K562 (cell line): ENCODE data around the gene SLC39A11. TPM values are rescaled to one million over a fixed set of nuclear protein-coding genes. Genes with fewer than 3 reads are reported as not detected.
A peak's percentile ranks its signal among the peaks of the same experiment; 100 is the strongest.

ENCODE experiments used
- ATAC-seq: fragments of 200-7000 bp; cut with Tn5 transposase; 3 replicates; pipeline ENCODE4 v1.9.1; 2020; ENCODE audit warnings: moderate library complexity
- BruUV-seq: library from RNA; stranded (reverse); fragments of 400-500 nt; replicated peaks from 2 replicates; lab custom pipeline; 2021; lab: Mats Ljungman, UMichigan
- CTCF ChIA-PET: fragments of 300-600 bp; formaldehyde crosslinking; extraction: SDS; loops from one replicate; lab custom pipeline; 2021; ENCODE audit warnings: low intra/inter-chr PET ratio; lab: Yijun Ruan, JAX
- POLR2A ChIA-PET: fragments of 300-600, 350-650 bp; sonication (Branson Sonifier 250); formaldehyde crosslinking; extraction: SDS; loops from one replicate; lab custom pipeline; 2021; ENCODE audit warnings: antibody characterized with exemption, inconsistent platforms; lab: Yijun Ruan, JAX
- DNase-seq, 4 experiments: peaks; one replicate each; pipeline versions ENCODE4 v3.0.0 to v3.0.0-alpha.2; 2011 to 2018; ENCODE audit warnings: low spot score in 3 of 4, mixed read lengths in 3 of 4; ENCODE audit errors: extremely low read depth in 1 of 4
- FAIRE-seq: peaks from 2 replicates; lab custom pipeline; 2011; peaks lifted over from hg19 to GRCh38; lab: Jason Lieb, UNC
- H2AFZ ChIP-seq: 2 replicates; pipeline ENCODE4 v1.6.0; 2011; ENCODE audit warnings: low read depth, low read length, control low read depth, inconsistent platforms
- H3K27ac ChIP-seq: fragments of 200-600 bp; 3 replicates; pipeline ENCODE4 v1.8.0; 2011; ENCODE audit warnings: low read depth, mild to moderate bottlenecking, control low read depth, inconsistent platforms, low read length, moderate library complexity, mixed read lengths; ENCODE audit errors: extremely low read depth
- H3K27me3 ChIP-seq, 2 experiments: fragments of 300-600 bp in 1 of 2; 2 replicates in 1 of 2; 3 replicates in 1 of 2; pipeline versions ENCODE4 v1.6.0 to v1.8.0; 2011; ENCODE audit warnings: inconsistent platforms in 2 of 2, low read length in 2 of 2, mild to moderate bottlenecking in 1 of 2, mixed read lengths in 1 of 2, moderate library complexity in 1 of 2; ENCODE audit not compliant: control insufficient read depth in 2 of 2, insufficient read depth in 2 of 2
- H3K36me3 ChIP-seq: fragments of 300-600 bp; 3 replicates; pipeline ENCODE4 v1.8.0; 2011; ENCODE audit warnings: mild to moderate bottlenecking, low read length, inconsistent platforms; ENCODE audit not compliant: control insufficient read depth, insufficient read depth
- H3K4me1 ChIP-seq, 2 experiments: fragments of 200-600 bp in 1 of 2; replicated peaks in 1 of 2; 2 replicates in 1 of 2; 3 replicates in 1 of 2; pipeline versions ENCODE4 v1.5.1 to v1.8.0; 2011; ENCODE audit warnings: inconsistent platforms in 2 of 2, low read length in 2 of 2, mild to moderate bottlenecking in 1 of 2, mixed read lengths in 1 of 2, moderate library complexity in 1 of 2; ENCODE audit not compliant: control insufficient read depth in 2 of 2, insufficient read depth in 2 of 2
- H3K4me2 ChIP-seq: 2 replicates; pipeline ENCODE4 v1.6.1; 2011; ENCODE audit warnings: low read length, control low read depth, inconsistent platforms, mixed read lengths; ENCODE audit not compliant: insufficient read depth
- H3K4me3 ChIP-seq: fragments of 200-600 bp; sonication (generic), shearing (Covaris generic); 2 replicates; pipeline ENCODE4 v1.5.1; 2016; ENCODE audit warnings: control low read depth, inconsistent platforms
- H3K79me2 ChIP-seq: fragments of 200-600 bp; 3 replicates; pipeline ENCODE4 v1.8.0; 2011; ENCODE audit warnings: low read length, inconsistent platforms; ENCODE audit not compliant: control insufficient read depth, insufficient read depth
- H3K9ac ChIP-seq, 2 experiments: 2 replicates each; pipeline versions ENCODE4 v1.6.0 to v1.6.1; 2011; ENCODE audit warnings: low read depth in 2 of 2, low read length in 2 of 2, control low read depth in 1 of 2, inconsistent platforms in 1 of 2, mild to moderate bottlenecking in 1 of 2, mixed read lengths in 1 of 2; ENCODE audit not compliant: insufficient read depth in 1 of 2
- H3K9me1 ChIP-seq: one replicate; pipeline ENCODE4 v1.6.0; 2011; ENCODE audit warnings: inconsistent platforms, mild to moderate bottlenecking, low read length, moderate library complexity; ENCODE audit not compliant: control insufficient read depth, insufficient read depth
- H3K9me3 ChIP-seq: replicated peaks from 2 replicates; pipeline ENCODE4 v1.5.1; 2011; ENCODE audit warnings: low read depth, low read length, inconsistent platforms; ENCODE audit not compliant: control insufficient read depth, insufficient read depth
- H4K20me1 ChIP-seq: replicated peaks from 2 replicates; pipeline ENCODE4 v1.6.1; 2011; ENCODE audit warnings: low read length, inconsistent platforms, mixed read lengths; ENCODE audit not compliant: control insufficient read depth, insufficient read depth
- BHLHE40 ChIP-seq: IDR thresholded peaks from 2 replicates; pipeline ENCODE4 v1.6.1; 2011; ENCODE audit warnings: low read length, improper control_type of control experiment
- CBX3 ChIP-seq, 2 experiments: IDR thresholded peaks; 1 replicate in 1 of 2; 2 replicates in 1 of 2; pipeline ENCODE4 v1.6.1; 2012; ENCODE audit warnings: inconsistent platforms in 2 of 2, low read length in 2 of 2, borderline replicate concordance in 1 of 2, control low read depth in 1 of 2
- ESRRB ChIP-seq: fragments of 250-450 bp; sonication (Bioruptor Pico); IDR thresholded peaks from 2 replicates; pipeline ENCODE4 v1.5.0; 2020; ENCODE audit warnings: mild to moderate bottlenecking, moderate library complexity, borderline replicate concordance
- HLTF ChIP-seq: fragments of 450-650 bp; IDR thresholded peaks from 2 replicates; pipeline ENCODE4 v1.6.1; 2016
- MTF1 ChIP-seq: fragments of 250-450 bp; sonication (Bioruptor Pico); IDR thresholded peaks from 2 replicates; pipeline ENCODE4 v1.9.0; 2021; ENCODE audit warnings: moderate library complexity, mild to moderate bottlenecking, inconsistent platforms, borderline replicate concordance
- NR2C2 ChIP-seq, 2 experiments: fragments of 200-800 bp in 1 of 2; sonication (Bioruptor generic) in 1 of 2; sonication (generic) in 1 of 2; formaldehyde crosslinking in 1 of 2; IDR thresholded peaks; 2 replicates each; pipeline versions ENCODE4 v1.6.1 to v1.8.0; 2016 to 2022; ENCODE audit warnings: mild to moderate bottlenecking in 1 of 2, missing compliant biosample characterization in 1 of 2, missing genetic modification characterization in 1 of 2, missing genetic modification reagents in 1 of 2
- SMARCA5 ChIP-seq: fragments of 450-650 bp; IDR thresholded peaks from 2 replicates; pipeline ENCODE4 v1.6.1; 2016
- SP1 ChIP-seq: sonication (generic); formaldehyde crosslinking; IDR thresholded peaks from 2 replicates; pipeline ENCODE4 v1.8.1; 2022; ENCODE audit warnings: mild to moderate bottlenecking, missing genetic modification reagents
- TRIM28 ChIP-seq: fragments of 450-650 bp; IDR thresholded peaks from 2 replicates; pipeline ENCODE4 v1.6.1; 2017
- XRCC3 ChIP-seq: fragments of 450-650 bp; IDR thresholded peaks from 2 replicates; pipeline ENCODE4 v1.6.1; 2017; ENCODE audit warnings: mild to moderate bottlenecking, moderate library complexity
- ZNF408 ChIP-seq: fragments of 250-450 bp; sonication (Bioruptor Pico); IDR thresholded peaks from 2 replicates; pipeline ENCODE4 v1.4.0; 2020; ENCODE audit warnings: low read depth, mild to moderate bottlenecking, moderate library complexity
- ZSCAN32 ChIP-seq: fragments of 450-650 bp; formaldehyde crosslinking; IDR thresholded peaks from 2 replicates; pipeline ENCODE4 v1.4.0; 2020; ENCODE audit warnings: mild to moderate bottlenecking, moderate library complexity
- WGBS: fragments of 100-300 bp; shearing (Covaris generic); methylation state at CpG from one replicate; pipeline ENCODE4 v1.1.6; 2016; ENCODE audit warnings: low coverage, mixed read lengths; ENCODE audit not compliant: insufficient coverage; ENCODE audit errors: missing lambda C conversion rate; 5-methylcytosine and 5-hydroxymethylcytosine counted together
- in situ Hi-C: fragments of 300-500 bp; cut with MboI; formaldehyde crosslinking; loops from 4 replicates; pipeline ENCODE4 v1.15.0; 2018; ENCODE audit warnings: inconsistent platforms, mixed read lengths
- intact Hi-C: fragments of 100-400 bp; cut with micrococcal nuclease; formaldehyde crosslinking; loops from 2 replicates; pipeline ENCODE4 v1.14.2; 2022
- polyA plus RNA-seq, 8 experiments: library from polyadenylated mRNA; depleted of rRNA in 4 of 8; stranded (reverse) in 5 of 8; unstranded in 3 of 8; fragments of >200 nt; fragmentation: Nextera tagmentation in 2 of 8; fragmentation: Illumina TruSeq in 1 of 8; extraction: Ambion mirVana in 2 of 8; extraction: Trizol in 1 of 8; gene quantifications; 2 replicates each; pipeline versions ENCODE4 v1.2.1 to v1.2.3, GENCODE V29; 2011 to 2014; ENCODE audit warnings: inconsistent platforms in 1 of 8, missing spikeins in 1 of 8
- total RNA-seq, 7 experiments: library from RNA; depleted of rRNA in 6 of 7; stranded (reverse); fragments of >200 nt in 6 of 7; fragmentation: Illumina TruSeq in 2 of 7; extraction: Trizol in 2 of 7; gene quantifications; 2 replicates each; pipeline versions ENCODE4 v1.2.1 to v1.2.3, GENCODE V29; 2011 to 2021; ENCODE audit warnings: low replicate concordance in 1 of 7
- TF ChIP-seq, protein P1 (sequence below): fragments of 200-600 bp; sonication (generic); IDR thresholded peaks from one replicate; pipeline ENCODE4 v1.6.1; 2012; ENCODE audit warnings: mild to moderate bottlenecking, low read depth, low read length, inconsistent platforms

Gene SLC39A11
- total and polyA plus RNA-seq, 9 of the 15 experiments (the other 6 are each of a cell fraction or from before 2014, with no cell fraction given), result 10.5 to 26.4 (median 13.4) TPM

DNA sequence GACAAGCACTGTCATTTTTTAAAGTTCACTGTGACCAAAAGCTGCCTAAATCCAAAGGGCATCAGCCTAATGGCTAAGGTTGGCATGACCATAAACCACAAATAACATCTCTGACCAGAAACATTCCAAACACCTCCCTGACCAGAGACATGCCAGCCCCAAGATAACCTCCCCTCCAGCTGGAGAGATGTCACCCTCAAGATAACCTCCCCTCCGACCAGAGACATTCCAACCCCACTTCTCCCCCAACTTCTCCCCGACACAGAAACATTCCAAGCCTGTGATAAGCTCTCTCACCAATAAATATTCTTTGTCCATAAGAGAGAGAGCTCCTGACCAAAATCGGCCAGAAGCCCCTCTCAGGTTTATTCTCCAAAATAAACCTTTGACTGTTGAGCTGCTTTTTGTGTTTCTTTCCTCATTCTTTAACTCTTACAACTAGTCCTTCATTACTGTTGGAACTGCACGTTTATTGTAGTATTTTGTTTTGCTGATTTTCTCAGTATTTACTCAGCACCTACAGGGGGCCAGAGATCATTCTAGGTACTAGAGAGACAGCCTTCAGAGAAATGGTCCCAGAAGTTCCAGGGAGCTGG lies 325.6 kb downstream of the SLC39A11 start:
- WGBS, result 8% methylated on average over 4 of the region's 4 CpGs
- no peaks in the 10 kb centered on the region for H3K9me1 ChIP-seq
- FAIRE-seq, result no peak
- no peaks in the 10 kb centered on the region for H3K27me3 ChIP-seq
- no TSS peak for BruUV-seq
- no peaks in the 10 kb centered on the region for H4K20me1 ChIP-seq
- no peak overlapping the region for H3K4me2 ChIP-seq
- H2AFZ ChIP-seq, result no peak overlapping the region
- H3K9me3 ChIP-seq, result 0 out of 2 replicates have a peak, but pooled peaks cover 2% of the 10 kb centered on the region
- H3K36me3 ChIP-seq, result no peaks in the 10 kb centered on the region
- POLR2A ChIA-PET, result no interaction called here
- H3K27ac ChIP-seq, result no peak overlapping the region
- no peaks in the 10 kb centered on the region for H3K79me2 ChIP-seq
- H3K4me1 ChIP-seq, result peaks cover 0 to 3% of the 10 kb centered on the region in 2 experiments; a peak in 4 of 5 replicates
- no peak for ATAC-seq
- no peak for DNase-seq
- no peak overlapping the region for H3K4me3 ChIP-seq
- H3K9ac ChIP-seq, result no peak overlapping the region
- intact Hi-C loops (no loop called here), in situ Hi-C loops (no loop called here)
- CTCF ChIA-PET, result no interaction called here
- 0 out of 2 replicates have a peak, but pooled peaks have one; percentile 28 for TF ChIP-seq TRIM28
- TF ChIP-seq ESRRB, result no peak
- no peak for TF ChIP-seq XRCC3
- TF ChIP-seq, protein P1, sequence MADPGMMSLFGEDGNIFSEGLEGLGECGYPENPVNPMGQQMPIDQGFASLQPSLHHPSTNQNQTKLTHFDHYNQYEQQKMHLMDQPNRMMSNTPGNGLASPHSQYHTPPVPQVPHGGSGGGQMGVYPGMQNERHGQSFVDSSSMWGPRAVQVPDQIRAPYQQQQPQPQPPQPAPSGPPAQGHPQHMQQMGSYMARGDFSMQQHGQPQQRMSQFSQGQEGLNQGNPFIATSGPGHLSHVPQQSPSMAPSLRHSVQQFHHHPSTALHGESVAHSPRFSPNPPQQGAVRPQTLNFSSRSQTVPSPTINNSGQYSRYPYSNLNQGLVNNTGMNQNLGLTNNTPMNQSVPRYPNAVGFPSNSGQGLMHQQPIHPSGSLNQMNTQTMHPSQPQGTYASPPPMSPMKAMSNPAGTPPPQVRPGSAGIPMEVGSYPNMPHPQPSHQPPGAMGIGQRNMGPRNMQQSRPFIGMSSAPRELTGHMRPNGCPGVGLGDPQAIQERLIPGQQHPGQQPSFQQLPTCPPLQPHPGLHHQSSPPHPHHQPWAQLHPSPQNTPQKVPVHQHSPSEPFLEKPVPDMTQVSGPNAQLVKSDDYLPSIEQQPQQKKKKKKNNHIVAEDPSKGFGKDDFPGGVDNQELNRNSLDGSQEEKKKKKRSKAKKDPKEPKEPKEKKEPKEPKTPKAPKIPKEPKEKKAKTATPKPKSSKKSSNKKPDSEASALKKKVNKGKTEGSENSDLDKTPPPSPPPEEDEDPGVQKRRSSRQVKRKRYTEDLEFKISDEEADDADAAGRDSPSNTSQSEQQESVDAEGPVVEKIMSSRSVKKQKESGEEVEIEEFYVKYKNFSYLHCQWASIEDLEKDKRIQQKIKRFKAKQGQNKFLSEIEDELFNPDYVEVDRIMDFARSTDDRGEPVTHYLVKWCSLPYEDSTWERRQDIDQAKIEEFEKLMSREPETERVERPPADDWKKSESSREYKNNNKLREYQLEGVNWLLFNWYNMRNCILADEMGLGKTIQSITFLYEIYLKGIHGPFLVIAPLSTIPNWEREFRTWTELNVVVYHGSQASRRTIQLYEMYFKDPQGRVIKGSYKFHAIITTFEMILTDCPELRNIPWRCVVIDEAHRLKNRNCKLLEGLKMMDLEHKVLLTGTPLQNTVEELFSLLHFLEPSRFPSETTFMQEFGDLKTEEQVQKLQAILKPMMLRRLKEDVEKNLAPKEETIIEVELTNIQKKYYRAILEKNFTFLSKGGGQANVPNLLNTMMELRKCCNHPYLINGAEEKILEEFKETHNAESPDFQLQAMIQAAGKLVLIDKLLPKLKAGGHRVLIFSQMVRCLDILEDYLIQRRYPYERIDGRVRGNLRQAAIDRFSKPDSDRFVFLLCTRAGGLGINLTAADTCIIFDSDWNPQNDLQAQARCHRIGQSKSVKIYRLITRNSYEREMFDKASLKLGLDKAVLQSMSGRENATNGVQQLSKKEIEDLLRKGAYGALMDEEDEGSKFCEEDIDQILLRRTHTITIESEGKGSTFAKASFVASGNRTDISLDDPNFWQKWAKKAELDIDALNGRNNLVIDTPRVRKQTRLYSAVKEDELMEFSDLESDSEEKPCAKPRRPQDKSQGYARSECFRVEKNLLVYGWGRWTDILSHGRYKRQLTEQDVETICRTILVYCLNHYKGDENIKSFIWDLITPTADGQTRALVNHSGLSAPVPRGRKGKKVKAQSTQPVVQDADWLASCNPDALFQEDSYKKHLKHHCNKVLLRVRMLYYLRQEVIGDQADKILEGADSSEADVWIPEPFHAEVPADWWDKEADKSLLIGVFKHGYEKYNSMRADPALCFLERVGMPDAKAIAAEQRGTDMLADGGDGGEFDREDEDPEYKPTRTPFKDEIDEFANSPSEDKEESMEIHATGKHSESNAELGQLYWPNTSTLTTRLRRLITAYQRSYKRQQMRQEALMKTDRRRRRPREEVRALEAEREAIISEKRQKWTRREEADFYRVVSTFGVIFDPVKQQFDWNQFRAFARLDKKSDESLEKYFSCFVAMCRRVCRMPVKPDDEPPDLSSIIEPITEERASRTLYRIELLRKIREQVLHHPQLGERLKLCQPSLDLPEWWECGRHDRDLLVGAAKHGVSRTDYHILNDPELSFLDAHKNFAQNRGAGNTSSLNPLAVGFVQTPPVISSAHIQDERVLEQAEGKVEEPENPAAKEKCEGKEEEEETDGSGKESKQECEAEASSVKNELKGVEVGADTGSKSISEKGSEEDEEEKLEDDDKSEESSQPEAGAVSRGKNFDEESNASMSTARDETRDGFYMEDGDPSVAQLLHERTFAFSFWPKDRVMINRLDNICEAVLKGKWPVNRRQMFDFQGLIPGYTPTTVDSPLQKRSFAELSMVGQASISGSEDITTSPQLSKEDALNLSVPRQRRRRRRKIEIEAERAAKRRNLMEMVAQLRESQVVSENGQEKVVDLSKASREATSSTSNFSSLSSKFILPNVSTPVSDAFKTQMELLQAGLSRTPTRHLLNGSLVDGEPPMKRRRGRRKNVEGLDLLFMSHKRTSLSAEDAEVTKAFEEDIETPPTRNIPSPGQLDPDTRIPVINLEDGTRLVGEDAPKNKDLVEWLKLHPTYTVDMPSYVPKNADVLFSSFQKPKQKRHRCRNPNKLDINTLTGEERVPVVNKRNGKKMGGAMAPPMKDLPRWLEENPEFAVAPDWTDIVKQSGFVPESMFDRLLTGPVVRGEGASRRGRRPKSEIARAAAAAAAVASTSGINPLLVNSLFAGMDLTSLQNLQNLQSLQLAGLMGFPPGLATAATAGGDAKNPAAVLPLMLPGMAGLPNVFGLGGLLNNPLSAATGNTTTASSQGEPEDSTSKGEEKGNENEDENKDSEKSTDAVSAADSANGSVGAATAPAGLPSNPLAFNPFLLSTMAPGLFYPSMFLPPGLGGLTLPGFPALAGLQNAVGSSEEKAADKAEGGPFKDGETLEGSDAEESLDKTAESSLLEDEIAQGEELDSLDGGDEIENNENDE, result no peak
- TF ChIP-seq NR2C2 (CRISPR knock-in tag; IDR thresholded peaks at IDR 0.05), result no peak
- no peak for TF ChIP-seq NR2C2 (tag; IDR thresholded peaks at IDR 0.05)
- TF ChIP-seq CBX3 (IDR thresholded peaks at IDR 0.05; ENCODE audit: borderline replicate concordance in 1 of 2, low read length in 2 of 2), result no peak
- TF ChIP-seq SP1 (CRISPR knock-in tag), result no peak
- peak; percentile 82 for TF ChIP-seq HLTF
- no peak for TF ChIP-seq SMARCA5
- TF ChIP-seq ZSCAN32 (CRISPR knock-in tag), result no peak
- no peak for TF ChIP-seq ZNF408 (CRISPR knock-in tag)
- TF ChIP-seq BHLHE40, result no peak
- TF ChIP-seq MTF1 (CRISPR knock-in tag), result no peak
